Activated CD8-positive, alpha-beta T cell treated with anti-CD3 and anti-CD28 coated beads for 36 hours (primary cell): ENCODE data around the gene ARFGAP1. TPM values are rescaled to one million over a fixed set of nuclear protein-coding genes. Genes with fewer than 3 reads are reported as not detected.

ENCODE experiments used
- ATAC-seq: fragments of 200-7000 bp; cut with Tn5 transposase; one replicate; pipeline ENCODE4 v1.10.0; 2021; ENCODE audit warnings: mild to moderate bottlenecking, moderate library complexity
- CTCF ChIA-PET: fragments of 350-600 bp; sonication (Branson Sonifier 250); formaldehyde crosslinking; loops from one replicate; lab custom pipeline; 2021; ENCODE audit warnings: antibody characterized with exemption; lab: Charles Lee
- POLR2A ChIA-PET: fragments of 350-600 bp; sonication (Branson Sonifier 250); formaldehyde crosslinking; loops from one replicate; lab custom pipeline; 2021; ENCODE audit warnings: antibody characterized with exemption; lab: Charles Lee
- DNase-seq: peaks from one replicate; pipeline ENCODE4 v3.0.0-alpha.2; 2020
- H3K27ac Mint-ChIP-seq: one replicate; pipeline ENCODE4 v1.8.0; 2021; ENCODE audit warnings: mild to moderate bottlenecking, mixed read lengths
- H3K27me3 Mint-ChIP-seq: one replicate; pipeline ENCODE4 v1.8.0; 2021; ENCODE audit warnings: mixed read lengths
- H3K36me3 Mint-ChIP-seq: one replicate; pipeline ENCODE4 v1.8.0; 2021; ENCODE audit warnings: low read depth, mixed read lengths
- H3K4me1 Mint-ChIP-seq: one replicate; pipeline ENCODE4 v1.8.0; 2021; ENCODE audit warnings: low read depth, mixed read lengths
- H3K4me3 Mint-ChIP-seq: one replicate; pipeline ENCODE4 v1.8.0; 2021; ENCODE audit warnings: mild to moderate bottlenecking, moderate library complexity, mixed read lengths
- H3K9me3 Mint-ChIP-seq: one replicate; pipeline ENCODE4 v1.8.0; 2021; ENCODE audit warnings: mixed read lengths
- CTCF ChIP-seq: fragments of 200-600 bp; IDR thresholded peaks from one replicate; pipeline ENCODE4 v1.8.0; 2022; ENCODE audit warnings: antibody characterized with exemption, mild to moderate bottlenecking
- intact Hi-C: fragments of 100-400 bp; cut with micrococcal nuclease; formaldehyde crosslinking; loops from one replicate; pipeline ENCODE4 v1.10.0; 2022
- total RNA-seq, 2 experiments: library from RNA; stranded (reverse); gene quantifications; one replicate each; pipeline ENCODE4 v1.2.3, GENCODE V29; 2021

ARFGAP1 gene
- total RNA-seq, 2 experiments from 2014 or later: 71.3 to 75.0 TPM

GRCh38 chr20:63261060-63261794 lies 11.4 kb upstream of the ARFGAP1 start:
- TF ChIP-seq CTCF: no peak
- Mint-ChIP-seq H3K4me3 (no peak overlapping the region), H3K4me1 (peaks cover 7% of the 10 kb centered on the region), H3K27me3 (peaks cover 18% of the 10 kb centered on the region), H3K27ac (no peak overlapping the region), H3K9me3 (no peaks in the 10 kb centered on the region), H3K36me3 (no peaks in the 10 kb centered on the region)
- ChIA-PET POLR2A (no interaction called here), CTCF (no interaction called here)
- ATAC-seq (no peak), DNase-seq (no peak)
- intact Hi-C loops: no loop called here

DNA sequence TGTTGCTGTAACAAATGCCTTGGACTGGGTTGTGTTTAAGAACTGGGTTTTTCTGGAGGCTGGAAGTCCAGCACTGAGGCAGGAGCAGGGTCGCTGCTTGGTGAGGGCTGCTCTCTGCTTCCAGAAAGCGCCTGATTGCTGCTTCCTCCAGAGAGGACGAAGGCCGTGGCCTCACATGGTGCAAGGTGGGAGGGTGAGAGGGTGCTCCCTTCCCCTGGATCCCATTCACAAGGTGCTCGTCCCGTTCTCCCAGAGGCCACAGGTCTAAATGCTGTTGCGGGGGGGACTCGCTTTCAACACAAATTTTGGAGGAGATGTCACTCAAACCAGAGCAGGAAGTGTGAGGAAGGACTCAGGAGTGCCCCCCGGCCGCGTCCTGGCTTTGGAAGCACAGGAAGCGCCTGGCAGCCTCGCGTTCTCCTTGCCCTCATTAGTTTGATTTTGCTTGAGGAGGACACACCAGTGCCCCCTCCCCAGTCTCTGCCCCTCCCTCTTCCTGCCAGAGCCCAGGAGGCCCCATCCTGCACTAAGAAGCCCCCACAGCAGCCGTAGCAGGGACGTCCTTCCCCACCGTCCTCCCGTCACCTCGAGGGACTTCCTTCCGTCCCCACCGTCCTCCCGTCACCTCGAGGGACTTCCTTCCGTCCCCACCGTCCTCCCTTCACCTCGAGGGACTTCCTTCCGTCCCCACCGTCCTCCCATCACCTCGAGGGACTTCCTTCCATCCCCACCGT lies 10.7 kb upstream of the ARFGAP1 start:
- ATAC-seq (no peak), DNase-seq (no peak)
- peaks cover 7% of the 10 kb centered on the region for H3K4me1 Mint-ChIP-seq
- POLR2A ChIA-PET: no interaction called here
- H3K4me3 Mint-ChIP-seq: no peak overlapping the region
- TF ChIP-seq CTCF: no peak
- CTCF ChIA-PET: no interaction called here
- H3K36me3 Mint-ChIP-seq: no peaks in the 10 kb centered on the region
- H3K27ac Mint-ChIP-seq: no peak overlapping the region
- H3K27me3 Mint-ChIP-seq: peaks cover 16% of the 10 kb centered on the region
- intact Hi-C loops: no loop called here
- no peaks in the 10 kb centered on the region for H3K9me3 Mint-ChIP-seq

GRCh38 chr20:63262836-63263235 lies 9.8 kb upstream of the ARFGAP1 start:
- DNase-seq: no peak
- TF ChIP-seq CTCF: no peak
- ChIA-PET CTCF (no interaction called here), POLR2A (no interaction called here)
- Mint-ChIP-seq H3K4me3 (no peak overlapping the region), H3K27me3 (peaks cover 14% of the 10 kb centered on the region), H3K36me3 (no peaks in the 10 kb centered on the region), H3K4me1 (peaks cover 7% of the 10 kb centered on the region), H3K27ac (no peak overlapping the region), H3K9me3 (no peaks in the 10 kb centered on the region)
- intact Hi-C loops: no loop called here
- no peak for ATAC-seq

GRCh38 chr20:63264000-63264399 lies 8.6 kb upstream of the ARFGAP1 start:
- TF ChIP-seq CTCF: no peak
- no peaks in the 10 kb centered on the region for H3K9me3 Mint-ChIP-seq
- no peak overlapping the region for H3K4me3 Mint-ChIP-seq
- H3K27me3 Mint-ChIP-seq: peaks cover 13% of the 10 kb centered on the region
- DNase-seq: no peak
- no peak for ATAC-seq
- ChIA-PET CTCF (no interaction called here), POLR2A (no interaction called here)
- intact Hi-C loops: no loop called here
- H3K36me3 Mint-ChIP-seq: no peaks in the 10 kb centered on the region
- peaks cover 7% of the 10 kb centered on the region for H3K4me1 Mint-ChIP-seq
- no peak overlapping the region for H3K27ac Mint-ChIP-seq

- H3K9me3 Mint-ChIP-seq: no peaks in the 10 kb centered on the region
- ChIA-PET POLR2A (no interaction called here), CTCF (interaction anchor here (1.2 kb wide), 1 partner anchor 118 kb away, joined by 3 read pairs; no protein-coding TSS in a partner anchor)
- intact Hi-C loops: no loop called here
- DNase-seq: no peak
- H3K27me3 Mint-ChIP-seq: peaks cover 11% of the 10 kb centered on the region
- no peak overlapping the region for H3K27ac Mint-ChIP-seq
- no peak for ATAC-seq
- no peak overlapping the region for H3K4me3 Mint-ChIP-seq
- H3K36me3 Mint-ChIP-seq: no peaks in the 10 kb centered on the region
- TF ChIP-seq CTCF: no peak
- H3K4me1 Mint-ChIP-seq: peaks cover 7% of the 10 kb centered on the region
Observed at GRCh38 chr20:63264519-63264918, 8.1 kb upstream of the ARFGAP1 start.
